HepG2 (cell line): ENCODE measurements around the gene EPC1. TPM values are rescaled to one million over a fixed set of nuclear protein-coding genes. Genes with fewer than 3 reads are reported as not detected.

Experiments
- BHLHE40 ChIP-seq: IDR thresholded peaks from 2 replicates; pipeline ENCODE4 v1.6.1; 2011; ENCODE audit warnings: low read length, improper control_type of control experiment
- DNMT3B ChIP-seq: conservative IDR thresholded peaks from 2 replicates; pipeline ENCODE4 v1.6.1; 2016; ENCODE audit warnings: missing biosample characterization, control low read depth
- FOXJ3 ChIP-seq: sonication (generic); formaldehyde crosslinking; IDR thresholded peaks from 2 replicates; pipeline ENCODE4 v1.4.0; 2020; ENCODE audit warnings: missing genetic modification reagents, mild to moderate bottlenecking, borderline replicate concordance
- HDAC2 ChIP-seq: sonication (generic); formaldehyde crosslinking; IDR thresholded peaks from 2 replicates; pipeline ENCODE4 v1.4.0; 2020; ENCODE audit warnings: missing genetic modification reagents
- HOXA9 ChIP-seq: sonication (generic); formaldehyde crosslinking; IDR thresholded peaks from 2 replicates; pipeline ENCODE4 v1.8.1; 2022; ENCODE audit warnings: missing genetic modification reagents, mild to moderate bottlenecking, moderate library complexity, borderline replicate concordance
- ISX ChIP-seq: sonication (generic); formaldehyde crosslinking; conservative IDR thresholded peaks from 2 replicates; pipeline ENCODE4 v1.5.0; 2020; ENCODE audit warnings: missing genetic modification reagents
- KLF13 ChIP-seq: sonication (generic); formaldehyde crosslinking; IDR thresholded peaks from 2 replicates; pipeline ENCODE4 v1.4.0; 2020; ENCODE audit warnings: mild to moderate bottlenecking, missing genetic modification reagents
- MIER2 ChIP-seq: IDR thresholded peaks from 2 replicates; pipeline ENCODE4 v1.6.1; 2016; ENCODE audit warnings: missing biosample characterization, missing genetic modification reagents
- NFKB2 ChIP-seq: sonication (generic); formaldehyde crosslinking; IDR thresholded peaks from 2 replicates; pipeline ENCODE4 v1.4.0; 2020; ENCODE audit warnings: missing genetic modification reagents, borderline replicate concordance
- RARG ChIP-seq: sonication (generic); formaldehyde crosslinking; IDR thresholded peaks from 2 replicates; pipeline ENCODE4 v1.4.0; 2020; ENCODE audit warnings: low read depth, mild to moderate bottlenecking, missing genetic modification reagents
- RNF2 ChIP-seq: fragments of 450-650 bp; conservative IDR thresholded peaks from 2 replicates; pipeline ENCODE4 v1.6.1; 2016; ENCODE audit warnings: low read depth
- SMAD9 ChIP-seq: sonication (generic); formaldehyde crosslinking; IDR thresholded peaks from 2 replicates; pipeline ENCODE4 v1.5.1; 2020; ENCODE audit warnings: mild to moderate bottlenecking, missing genetic modification reagents
- SMYD3 ChIP-seq: sonication (generic); formaldehyde crosslinking; IDR thresholded peaks from 2 replicates; pipeline ENCODE4 v1.8.1; 2023; ENCODE audit warnings: mild to moderate bottlenecking, missing genetic modification reagents
- TEAD2 ChIP-seq: sonication (generic); formaldehyde crosslinking; IDR thresholded peaks from 2 replicates; pipeline ENCODE4 v1.9.0; 2021; ENCODE audit warnings: missing genetic modification reagents
- TRIM24 ChIP-seq: sonication (generic); formaldehyde crosslinking; IDR thresholded peaks from 2 replicates; pipeline ENCODE4 v1.8.0; 2022; ENCODE audit warnings: mild to moderate bottlenecking, missing genetic modification reagents
- TSC22D2 ChIP-seq: sonication (generic); formaldehyde crosslinking; IDR thresholded peaks from 2 replicates; pipeline ENCODE4 v1.5.1; 2020; ENCODE audit warnings: missing genetic modification reagents, mild to moderate bottlenecking, borderline replicate concordance
- ZBTB25 ChIP-seq: IDR thresholded peaks from 2 replicates; pipeline ENCODE4 v1.6.1; 2018; ENCODE audit warnings: missing genetic modification reagents
- ZBTB34 ChIP-seq: sonication (generic); formaldehyde crosslinking; IDR thresholded peaks from 2 replicates; pipeline ENCODE4 v1.8.0; 2022; ENCODE audit warnings: mild to moderate bottlenecking, missing genetic modification reagents
- ZBTB4 ChIP-seq: sonication (generic); formaldehyde crosslinking; IDR thresholded peaks from 2 replicates; pipeline ENCODE4 v1.4.0; 2020; ENCODE audit warnings: missing genetic modification reagents, mild to moderate bottlenecking, borderline replicate concordance
- ZNF121 ChIP-seq: sonication (generic); formaldehyde crosslinking; IDR thresholded peaks from 2 replicates; pipeline ENCODE4 v1.5.0; 2020; ENCODE audit warnings: mild to moderate bottlenecking, missing genetic modification reagents
- ZNF17 ChIP-seq: sonication (generic); formaldehyde crosslinking; IDR thresholded peaks from 2 replicates; pipeline ENCODE4 v1.5.0; 2020; ENCODE audit warnings: mild to moderate bottlenecking, missing genetic modification reagents
- ZNF24 ChIP-seq: fragments of 450-650 bp; IDR thresholded peaks from 2 replicates; pipeline ENCODE4 v1.6.1; 2017; ENCODE audit warnings: antibody characterized with exemption, mild to moderate bottlenecking
- ZNF570 ChIP-seq: sonication (generic); formaldehyde crosslinking; IDR thresholded peaks from 2 replicates; pipeline ENCODE4 v1.4.0; 2020; ENCODE audit warnings: mild to moderate bottlenecking, missing genetic modification reagents, borderline replicate concordance
- ZNF597 ChIP-seq: sonication (generic); formaldehyde crosslinking; IDR thresholded peaks from 2 replicates; pipeline ENCODE4 v1.5.0; 2020; ENCODE audit warnings: missing genetic modification reagents
- ZNF777 ChIP-seq: sonication (generic); formaldehyde crosslinking; IDR thresholded peaks from 2 replicates; pipeline ENCODE4 v1.4.0; 2020; ENCODE audit warnings: missing genetic modification reagents
- polyA plus RNA-seq, 8 experiments: library from polyadenylated mRNA; depleted of rRNA in 3 of 8; stranded (reverse) in 7 of 8; unstranded in 1 of 8; fragments of >200 nt; fragmentation: Illumina TruSeq in 4 of 8; extraction: Trizol in 4 of 8; gene quantifications; 2 replicates each; pipeline versions ENCODE4 v1.2.1 to v1.2.3, GENCODE V29; 2011 to 2016; ENCODE audit warnings: low read depth in 4 of 8, missing spikeins in 1 of 8, mixed read lengths in 1 of 8; ENCODE audit not compliant: insufficient read depth in 1 of 8
- total RNA-seq, 5 experiments: library from RNA; depleted of rRNA; stranded (reverse); fragments of >200 nt; fragmentation: Illumina TruSeq; extraction: Trizol; gene quantifications; 2 replicates each; pipeline ENCODE4 v1.2.3, GENCODE V29; 2016; ENCODE audit warnings: low read depth in 1 of 5

EPC1 gene
- total and polyA plus RNA-seq, 2 of the 13 experiments (the other 11 are each of a cell fraction or from before 2014, with no cell fraction given): 28.7 to 44.2 TPM

- TF ChIP-seq TEAD2 (CRISPR knock-in tag) (no peak), ZNF597 (no peak), ZNF24 (no peak), HDAC2 (CRISPR knock-in tag) (peak; percentile 44; the same call in 1 of the 2 replicates), BHLHE40 (peak; percentile 36; the same call in 1 of the 2 replicates), NFKB2 (CRISPR knock-in tag) (no peak), TSC22D2 (CRISPR knock-in tag) (no peak), SMAD9 (CRISPR knock-in tag) (no peak), RARG (CRISPR knock-in tag) (no peak), KLF13 (no peak), ISX (CRISPR knock-in tag) (no peak), SMYD3 (peak; percentile 76; the same call in 1 of the 2 replicates), ZNF17 (no peak), DNMT3B (no peak), ZNF570 (CRISPR knock-in tag) (no peak), ZBTB34 (CRISPR knock-in tag) (no peak), RNF2 (0 out of 2 replicates have a peak, but pooled peaks have one; percentile 69), TRIM24 (CRISPR knock-in tag) (no peak), MIER2 (CRISPR knock-in tag) (no peak), ZBTB25 (CRISPR knock-in tag) (0 out of 2 replicates have a peak, but pooled peaks have one; percentile 35), FOXJ3 (CRISPR knock-in tag) (peak; percentile 66; the same call in 1 of the 2 replicates), ZNF777 (CRISPR knock-in tag) (no peak), ZBTB4 (CRISPR knock-in tag) (no peak), HOXA9 (CRISPR knock-in tag) (no peak; the same call in 1 of the 2 replicates), ZNF121 (CRISPR knock-in tag) (no peak)
These were observed at the start of gene EPC1 (continued) for GRCh38 chr10:32346551-32347362.
